ENCODE data around the gene SMPD3.

Gene SMPD3

GRCh38 chr16:68331879-68332410 lies 116.4 kb downstream of the SMPD3 start:
- no peaks in the 10 kb centered on the region for H3K9me3 ChIP-seq (ENCODE audit: insufficient read depth, low read length)
- H3K27me3 ChIP-seq (ENCODE audit: low read depth, low read length): no peaks in the 10 kb centered on the region
- 0 out of 2 replicates have a peak, but pooled peaks cover 4% of the 10 kb centered on the region for H3K4me1 ChIP-seq (ENCODE audit: low read length)
- no peak overlapping the region for H3K27ac ChIP-seq (ENCODE audit: low read length)
- no peak overlapping the region for H3K9ac ChIP-seq (ENCODE audit: low read length)
- no peak overlapping the region for H3K4me3 ChIP-seq (ENCODE audit: low read length)
- peaks cover 16% of the 10 kb centered on the region for H3K36me3 ChIP-seq (replicated peaks; ENCODE audit: low read depth, low read length)
- no peak for TF ChIP-seq EZH2phosphoT487 (IDR thresholded peaks at IDR 0.05; ENCODE audit: low read depth)
- no peak for TF ChIP-seq CTCF (IDR thresholded peaks at IDR 0.05; ENCODE audit: low read depth, low read length)
- H3K79me2 ChIP-seq (ENCODE audit: low read length): no peaks in the 10 kb centered on the region
- no peaks in the 10 kb centered on the region for H4K20me1 ChIP-seq (ENCODE audit: insufficient read depth, low read length)
- no peak overlapping the region for H2AFZ ChIP-seq (ENCODE audit: low read depth, low read length)
- H3K4me2 ChIP-seq (ENCODE audit: low read length): no peak overlapping the region

DNA sequence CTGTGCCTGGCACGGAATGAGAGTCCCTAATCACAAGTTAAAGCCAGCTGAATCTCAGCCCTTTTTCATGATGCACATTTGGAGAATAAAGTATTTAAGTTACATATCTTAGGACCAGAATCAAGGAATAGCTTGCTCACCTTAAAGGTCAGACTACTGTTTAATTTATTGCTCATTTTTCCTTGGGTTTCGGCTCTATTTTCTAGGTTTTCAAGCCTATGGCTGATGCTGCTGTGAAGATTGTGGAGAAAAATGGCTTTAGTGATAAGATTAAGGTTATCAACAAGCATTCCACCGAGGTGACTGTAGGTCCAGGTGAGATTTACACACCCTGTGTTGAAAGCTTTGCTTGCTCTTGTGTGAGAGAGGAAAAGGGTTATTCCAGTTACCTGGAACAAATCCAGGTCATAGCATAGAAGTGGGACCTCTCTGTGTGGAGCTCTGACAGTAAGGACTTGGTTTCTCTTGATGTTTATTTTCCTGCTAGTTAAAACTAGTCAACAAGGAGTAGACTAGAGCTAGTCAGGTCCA lies 119.4 kb downstream of the SMPD3 start:
- Histone ChIP-seq H3K36me3 (replicated peaks; ENCODE audit: low read depth, low read length) (peaks cover 26% of the 10 kb centered on the region), H3K27me3 (ENCODE audit: low read depth, low read length) (no peaks in the 10 kb centered on the region), H3K4me1 (ENCODE audit: low read length) (0 out of 2 replicates have a peak, but pooled peaks cover 4% of the 10 kb centered on the region), H3K4me2 (ENCODE audit: low read length) (no peak overlapping the region), H2AFZ (ENCODE audit: low read depth, low read length) (no peak overlapping the region), H3K27ac (ENCODE audit: low read length) (no peak overlapping the region), H3K9ac (ENCODE audit: low read length) (no peak overlapping the region), H3K79me2 (ENCODE audit: low read length) (no peaks in the 10 kb centered on the region), H4K20me1 (ENCODE audit: insufficient read depth, low read length) (no peaks in the 10 kb centered on the region), H3K4me3 (ENCODE audit: low read length) (no peak overlapping the region), H3K9me3 (ENCODE audit: insufficient read depth, low read length) (no peaks in the 10 kb centered on the region)
- no peak for TF ChIP-seq CTCF (IDR thresholded peaks at IDR 0.05; ENCODE audit: low read depth, low read length)
- TF ChIP-seq EZH2phosphoT487 (IDR thresholded peaks at IDR 0.05; ENCODE audit: low read depth): no peak

DNA sequence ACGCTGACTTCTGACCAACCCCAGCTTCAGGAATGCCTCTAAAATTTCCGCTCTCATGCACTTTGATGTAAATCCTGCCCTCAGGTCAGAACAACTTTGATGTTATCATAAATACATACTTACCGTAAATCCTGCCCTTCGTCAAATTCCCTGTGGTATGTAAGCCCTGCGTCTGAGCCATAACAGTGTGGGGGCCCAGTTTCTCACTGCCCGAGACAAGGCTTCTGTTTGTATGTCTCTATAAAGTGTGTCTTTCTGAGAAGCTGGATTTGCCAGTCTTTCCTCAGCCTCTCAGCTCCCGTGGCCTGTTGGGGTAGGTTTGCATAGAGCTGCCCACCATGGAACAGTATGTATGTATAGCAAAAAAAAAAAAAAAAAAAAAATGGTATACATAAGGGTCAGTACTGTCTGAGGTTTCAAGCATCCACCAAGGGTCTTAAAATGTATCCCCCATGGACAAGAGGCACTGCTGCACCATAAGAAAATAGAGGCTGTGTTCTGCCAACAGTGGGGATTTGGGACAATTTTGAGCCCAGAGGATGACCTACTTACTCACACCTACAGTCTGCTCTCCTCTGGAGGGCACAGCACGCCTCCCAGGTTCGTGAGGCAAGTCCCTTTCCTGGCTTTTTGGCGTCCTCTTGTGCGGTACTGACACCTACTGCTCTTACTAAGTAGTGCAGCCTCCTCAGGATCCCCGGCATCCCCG lies 120.0 kb downstream of the SMPD3 start:
- no peaks in the 10 kb centered on the region for H4K20me1 ChIP-seq (ENCODE audit: insufficient read depth, low read length)
- no peak overlapping the region for H3K27ac ChIP-seq (ENCODE audit: low read length)
- H2AFZ ChIP-seq (ENCODE audit: low read depth, low read length): no peak overlapping the region
- H3K4me2 ChIP-seq (ENCODE audit: low read length): no peak overlapping the region
- peaks cover 32% of the 10 kb centered on the region for H3K36me3 ChIP-seq (replicated peaks; ENCODE audit: low read depth, low read length)
- no peaks in the 10 kb centered on the region for H3K79me2 ChIP-seq (ENCODE audit: low read length)
- H3K4me1 ChIP-seq (ENCODE audit: low read length): 0 out of 2 replicates have a peak, but pooled peaks cover 4% of the 10 kb centered on the region
- H3K9ac ChIP-seq (ENCODE audit: low read length): no peak overlapping the region
- no peaks in the 10 kb centered on the region for H3K9me3 ChIP-seq (ENCODE audit: insufficient read depth, low read length)
- H3K27me3 ChIP-seq (ENCODE audit: low read depth, low read length): no peaks in the 10 kb centered on the region
- peak; percentile 87 for TF ChIP-seq CTCF (IDR thresholded peaks at IDR 0.05; ENCODE audit: low read depth, low read length)
- TF ChIP-seq EZH2phosphoT487 (IDR thresholded peaks at IDR 0.05; ENCODE audit: low read depth): no peak
- H3K4me3 ChIP-seq (ENCODE audit: low read length): no peak overlapping the region

- no peak overlapping the region for H3K4me2 ChIP-seq (ENCODE audit: low read length)
- H3K27me3 ChIP-seq (ENCODE audit: low read depth, low read length): no peaks in the 10 kb centered on the region
- no peak overlapping the region for H3K4me3 ChIP-seq (ENCODE audit: low read length)
- peaks cover 28% of the 10 kb centered on the region for H3K36me3 ChIP-seq (replicated peaks; ENCODE audit: low read depth, low read length)
- H3K4me1 ChIP-seq (ENCODE audit: low read length): no peaks in the 10 kb centered on the region
- H4K20me1 ChIP-seq (ENCODE audit: insufficient read depth, low read length): no peaks in the 10 kb centered on the region; the same call in 1 of the 2 replicates
- TF ChIP-seq EZH2phosphoT487 (IDR thresholded peaks at IDR 0.05; ENCODE audit: low read depth) (no peak), CTCF (IDR thresholded peaks at IDR 0.05; ENCODE audit: low read depth, low read length) (no peak)
- H3K9ac ChIP-seq (ENCODE audit: low read length): no peak overlapping the region
- H3K27ac ChIP-seq (ENCODE audit: low read length): no peak overlapping the region
- H3K9me3 ChIP-seq (ENCODE audit: insufficient read depth, low read length): no peaks in the 10 kb centered on the region
- H2AFZ ChIP-seq (ENCODE audit: low read depth, low read length): no peak overlapping the region
- H3K79me2 ChIP-seq (ENCODE audit: low read length): no peaks in the 10 kb centered on the region
Observed at GRCh38 chr16:68324780-68325357, 123.4 kb downstream of the SMPD3 start.
